ENCODE measurements around the gene BANF2. TPM values are rescaled to one million over a fixed set of nuclear protein-coding genes. Genes with fewer than 3 reads are reported as not detected.

BANF2 gene
- total and polyA plus RNA-seq, 2 of the 13 experiments (the other 11 are each of a cell fraction or from before 2014, with no cell fraction given): 0.35 TPM; not detected in 1

DNA sequence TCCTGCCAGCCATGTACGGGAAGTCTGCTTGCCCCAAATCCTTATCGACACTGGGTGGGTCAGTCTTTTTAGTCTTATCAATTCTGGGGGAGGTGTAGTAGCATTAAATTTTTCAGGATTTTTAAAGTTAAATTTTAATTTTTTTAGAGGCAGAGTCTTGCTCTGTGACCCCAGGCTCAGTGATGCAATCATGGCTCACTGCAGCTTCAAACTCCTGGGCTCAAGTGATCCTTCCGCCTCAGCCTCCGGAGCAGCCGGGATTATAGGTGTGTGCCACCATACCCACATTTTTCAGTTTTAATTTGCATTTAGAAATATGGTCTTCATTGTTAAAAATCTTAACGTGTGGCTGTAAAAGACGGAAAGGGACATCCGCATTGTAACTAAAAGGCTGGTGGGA lies 51.9 kb downstream of the BANF2 start (continued):
- TF ChIP-seq ZNF446 (CRISPR knock-in tag; IDR thresholded peaks at IDR 0.05) (no peak), FOXM1 (CRISPR knock-in tag; IDR thresholded peaks at IDR 0.05) (no peak), ZKSCAN5 (CRISPR knock-in tag; IDR thresholded peaks at IDR 0.05) (no peak), SAFB2 (CRISPR knock-in tag; IDR thresholded peaks at IDR 0.05; ENCODE audit: borderline replicate concordance, low read depth) (no peak), ZNF251 (CRISPR knock-in tag; IDR thresholded peaks at IDR 0.05) (no peak), NR2F6 (IDR thresholded peaks at IDR 0.05) (no peak), NR2F6 (CRISPR knock-in tag; IDR thresholded peaks at IDR 0.05) (0 out of 2 replicates have a peak, but pooled peaks have one; percentile 9), CEBPB (IDR thresholded peaks at IDR 0.05; ENCODE audit: borderline replicate concordance, low read depth, low read length) (peak; percentile 70; the same call in 1 of the 2 replicates), ZMYM3 (CRISPR knock-in tag; IDR thresholded peaks at IDR 0.05) (0 out of 2 replicates have a peak, but pooled peaks have one; percentile 21)
- TF ChIP-seq, protein P1, sequence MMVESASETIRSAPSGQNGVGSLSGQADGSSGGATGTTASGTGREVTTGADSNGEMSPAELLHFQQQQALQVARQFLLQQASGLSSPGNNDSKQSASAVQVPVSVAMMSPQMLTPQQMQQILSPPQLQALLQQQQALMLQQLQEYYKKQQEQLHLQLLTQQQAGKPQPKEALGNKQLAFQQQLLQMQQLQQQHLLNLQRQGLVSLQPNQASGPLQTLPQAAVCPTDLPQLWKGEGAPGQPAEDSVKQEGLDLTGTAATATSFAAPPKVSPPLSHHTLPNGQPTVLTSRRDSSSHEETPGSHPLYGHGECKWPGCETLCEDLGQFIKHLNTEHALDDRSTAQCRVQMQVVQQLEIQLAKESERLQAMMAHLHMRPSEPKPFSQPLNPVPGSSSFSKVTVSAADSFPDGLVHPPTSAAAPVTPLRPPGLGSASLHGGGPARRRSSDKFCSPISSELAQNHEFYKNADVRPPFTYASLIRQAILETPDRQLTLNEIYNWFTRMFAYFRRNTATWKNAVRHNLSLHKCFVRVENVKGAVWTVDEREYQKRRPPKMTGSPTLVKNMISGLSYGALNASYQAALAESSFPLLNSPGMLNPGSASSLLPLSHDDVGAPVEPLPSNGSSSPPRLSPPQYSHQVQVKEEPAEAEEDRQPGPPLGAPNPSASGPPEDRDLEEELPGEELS (CRISPR knock-in tag; IDR thresholded peaks at IDR 0.05): no peak
- TF ChIP-seq, protein P2, sequence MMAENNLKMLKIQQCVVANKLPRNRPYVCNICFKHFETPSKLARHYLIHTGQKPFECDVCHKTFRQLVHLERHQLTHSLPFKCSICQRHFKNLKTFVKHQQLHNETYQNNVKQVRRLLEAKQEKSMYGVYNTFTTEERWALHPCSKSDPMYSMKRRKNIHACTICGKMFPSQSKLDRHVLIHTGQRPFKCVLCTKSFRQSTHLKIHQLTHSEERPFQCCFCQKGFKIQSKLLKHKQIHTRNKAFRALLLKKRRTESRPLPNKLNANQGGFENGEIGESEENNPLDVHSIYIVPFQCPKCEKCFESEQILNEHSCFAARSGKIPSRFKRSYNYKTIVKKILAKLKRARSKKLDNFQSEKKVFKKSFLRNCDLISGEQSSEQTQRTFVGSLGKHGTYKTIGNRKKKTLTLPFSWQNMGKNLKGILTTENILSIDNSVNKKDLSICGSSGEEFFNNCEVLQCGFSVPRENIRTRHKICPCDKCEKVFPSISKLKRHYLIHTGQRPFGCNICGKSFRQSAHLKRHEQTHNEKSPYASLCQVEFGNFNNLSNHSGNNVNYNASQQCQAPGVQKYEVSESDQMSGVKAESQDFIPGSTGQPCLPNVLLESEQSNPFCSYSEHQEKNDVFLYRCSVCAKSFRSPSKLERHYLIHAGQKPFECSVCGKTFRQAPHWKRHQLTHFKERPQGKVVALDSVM (CRISPR knock-in tag; IDR thresholded peaks at IDR 0.05): peak; percentile 84
- TF ChIP-seq, protein P3, sequence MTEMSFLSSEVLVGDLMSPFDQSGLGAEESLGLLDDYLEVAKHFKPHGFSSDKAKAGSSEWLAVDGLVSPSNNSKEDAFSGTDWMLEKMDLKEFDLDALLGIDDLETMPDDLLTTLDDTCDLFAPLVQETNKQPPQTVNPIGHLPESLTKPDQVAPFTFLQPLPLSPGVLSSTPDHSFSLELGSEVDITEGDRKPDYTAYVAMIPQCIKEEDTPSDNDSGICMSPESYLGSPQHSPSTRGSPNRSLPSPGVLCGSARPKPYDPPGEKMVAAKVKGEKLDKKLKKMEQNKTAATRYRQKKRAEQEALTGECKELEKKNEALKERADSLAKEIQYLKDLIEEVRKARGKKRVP (CRISPR knock-in tag; IDR thresholded peaks at IDR 0.05): peak in 1 of 2 experiments; percentile 48; a peak in 1 of 4 replicates
- TF ChIP-seq, protein P4, sequence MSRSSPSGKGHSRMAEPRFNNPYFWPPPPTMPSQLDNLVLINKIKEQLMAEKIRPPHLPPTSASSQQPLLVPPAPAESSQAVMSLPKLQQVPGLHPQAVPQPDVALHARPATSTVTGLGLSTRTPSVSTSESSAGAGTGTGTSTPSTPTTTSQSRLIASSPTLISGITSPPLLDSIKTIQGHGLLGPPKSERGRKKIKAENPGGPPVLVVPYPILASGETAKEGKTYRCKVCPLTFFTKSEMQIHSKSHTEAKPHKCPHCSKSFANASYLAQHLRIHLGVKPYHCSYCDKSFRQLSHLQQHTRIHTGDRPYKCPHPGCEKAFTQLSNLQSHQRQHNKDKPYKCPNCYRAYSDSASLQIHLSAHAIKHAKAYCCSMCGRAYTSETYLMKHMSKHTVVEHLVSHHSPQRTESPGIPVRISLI (CRISPR knock-in tag; IDR thresholded peaks at IDR 0.05; ENCODE audit: borderline replicate concordance): no peak

Data from HepG2 (cell line).